NCI-H524 (cell line): ENCODE measurements around the gene CST7.
"Not testable (repeated sequence)": the region's sequence is repeated elsewhere in the genome, so short reads cannot be mapped to it uniquely, and the experiment has no call there.

Experiments used
- DNase-seq, 2 experiments: peaks; one replicate each; lab custom pipeline; 2025; lab: John Stamatoyannopoulos, UW

CST7 gene

GRCh38 chr20:24929867-24930723, 19.0 kb upstream of the CST7 start:
- peak; percentile 39 to 73 for DNase-seq

DNA sequence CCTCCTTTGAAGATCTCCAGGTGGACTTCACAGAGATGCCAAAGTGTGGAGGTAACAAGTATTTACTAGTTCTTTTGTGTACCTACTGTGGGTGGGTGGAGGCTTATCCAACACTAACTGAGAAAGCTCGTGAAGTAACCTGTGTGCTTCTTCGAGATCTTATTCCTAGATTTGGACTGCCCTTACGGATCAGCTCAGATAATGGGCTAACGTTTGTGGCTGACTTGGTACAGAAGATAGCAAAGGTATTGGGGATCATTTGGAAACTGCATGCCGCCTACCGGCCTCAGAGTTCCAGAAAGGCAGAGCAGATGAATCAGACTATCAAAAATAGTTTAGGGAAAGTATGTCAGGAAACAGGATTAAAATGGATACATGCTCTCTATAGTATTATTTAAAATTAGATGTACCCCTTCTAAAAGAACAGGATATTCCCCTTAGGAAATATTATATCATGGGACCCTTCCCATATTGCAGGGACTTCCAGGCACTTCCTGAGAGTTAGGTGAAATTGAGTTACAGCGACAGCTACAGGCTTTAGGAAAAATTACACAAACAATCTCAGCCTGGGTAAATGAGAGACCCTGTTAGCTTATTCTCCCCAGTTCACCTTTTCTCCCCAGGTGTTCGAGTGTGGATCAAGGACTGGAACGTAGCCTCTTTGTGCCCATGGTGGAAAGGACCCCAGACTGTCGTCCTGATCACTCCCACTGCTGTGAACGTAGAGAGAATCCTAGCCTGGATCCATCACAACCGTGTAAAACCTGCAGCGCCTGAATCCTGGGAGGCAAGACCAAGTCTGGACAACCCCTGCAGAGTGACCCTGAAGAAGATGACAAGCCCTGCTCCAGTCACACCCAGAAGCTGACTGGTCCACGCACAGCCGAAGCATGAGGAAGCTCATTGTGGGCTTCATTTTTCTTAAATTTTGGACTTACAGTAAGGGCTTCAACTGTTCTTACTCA, 18.1 kb upstream of the CST7 start:
- not testable (repeated sequence) for DNase-seq

GRCh38 chr20:24931893-24932292, 17.2 kb upstream of the CST7 start:
- not testable (repeated sequence) for DNase-seq

GRCh38 chr20:24933266-24933908, 15.7 kb upstream of the CST7 start:
- no peak for DNase-seq

DNA sequence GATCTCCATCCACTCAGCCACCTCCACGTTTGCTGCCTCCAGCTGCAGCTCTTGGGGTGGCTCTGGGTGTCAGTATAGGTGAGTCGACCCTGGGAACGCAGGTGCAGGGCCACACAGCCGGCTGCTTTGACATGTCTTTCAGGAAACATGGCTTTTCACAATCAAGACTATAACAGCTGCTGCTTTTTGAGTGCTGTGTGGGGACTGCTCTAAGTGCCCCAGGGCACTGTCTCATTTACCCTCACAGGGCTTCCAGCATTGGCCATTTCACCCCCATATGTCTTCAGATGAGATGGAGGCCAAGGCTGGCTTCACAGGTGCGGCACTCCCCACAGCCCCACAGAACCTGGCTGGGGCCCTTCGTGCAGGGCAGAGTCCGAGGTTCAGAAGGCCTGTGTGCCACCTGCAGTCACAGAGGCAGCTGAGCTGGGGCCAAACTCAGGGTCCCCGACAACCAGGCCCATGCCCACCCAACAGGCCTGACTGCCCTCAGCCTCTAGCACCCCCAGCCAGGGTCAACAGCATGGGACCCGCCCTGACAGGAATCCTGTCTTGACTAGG, 14.9 kb upstream of the CST7 start:
- DNase-seq, result no peak

- no peak for DNase-seq
Observed at GRCh38 chr20:24934716-24935115, 14.4 kb upstream of the CST7 start.

DNA sequence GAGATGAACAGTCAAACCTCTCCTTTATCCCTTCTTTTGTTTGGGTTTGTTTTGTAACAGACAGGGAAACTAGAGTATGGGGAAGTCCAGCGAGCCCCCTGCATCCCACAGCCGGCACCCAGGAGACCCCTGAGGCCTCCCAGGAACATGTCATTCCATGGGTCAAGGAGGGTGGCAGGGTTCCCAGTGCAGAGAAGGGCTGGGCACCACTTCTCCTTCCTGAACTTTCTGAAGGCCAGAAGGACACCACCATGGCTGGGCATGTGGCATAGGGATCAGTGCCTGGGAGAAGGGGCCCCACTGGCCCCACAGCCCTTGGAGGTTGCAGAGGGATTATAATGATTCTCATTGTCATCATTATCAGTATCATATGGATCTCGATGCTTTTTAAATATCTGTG, 13.9 kb upstream of the CST7 start:
- no peak for DNase-seq

GRCh38 chr20:24935766-24936525, 13.1 kb upstream of the CST7 start:
- no peak for DNase-seq

- DNase-seq, result no peak
Observed at GRCh38 chr20:24936526-24937407, 12.3 kb upstream of the CST7 start.

DNA sequence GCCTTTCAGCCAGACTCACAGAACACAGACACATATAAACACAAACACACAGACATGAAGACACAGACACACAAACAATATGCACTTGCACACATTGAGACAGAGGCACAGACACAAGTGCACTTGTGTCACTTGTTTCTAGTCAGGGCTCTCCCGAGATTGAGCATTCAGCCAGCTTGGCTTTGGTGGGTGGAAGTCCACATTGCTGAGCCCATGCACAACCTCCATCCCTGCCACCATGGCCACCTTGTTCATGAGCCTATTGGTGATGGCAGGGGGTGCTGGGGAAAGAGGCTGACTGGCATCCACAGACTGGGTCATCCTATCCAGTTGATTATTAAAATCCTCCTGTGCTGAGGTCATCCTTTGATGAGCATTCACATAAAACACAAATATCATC, 11.5 kb upstream of the CST7 start:
- DNase-seq, result no peak

- DNase-seq, result peak; percentile 82 to 95
Observed at GRCh38 chr20:24938498-24938897, 10.6 kb upstream of the CST7 start.

DNA sequence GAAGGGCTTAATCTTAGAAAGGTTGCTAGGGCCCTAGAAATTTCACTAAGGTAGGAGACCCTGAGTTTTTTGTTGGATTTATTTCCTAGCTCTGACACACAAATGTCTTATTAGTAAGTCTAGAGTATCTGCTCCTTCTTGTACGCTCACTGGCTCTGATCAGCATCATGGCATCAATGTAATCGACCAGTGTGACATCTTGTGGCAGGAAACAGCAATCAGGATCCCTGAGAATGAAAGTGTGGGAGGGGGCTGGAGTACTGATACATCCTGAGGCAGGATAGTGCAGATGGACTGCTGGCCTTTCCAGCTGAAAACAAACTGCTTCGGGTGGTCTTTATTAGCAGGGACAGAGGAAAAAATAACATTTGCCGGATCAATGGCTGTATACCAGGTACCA, 10.0 kb upstream of the CST7 start:
- no peak for DNase-seq

GRCh38 chr20:24942679-24943078, 6.4 kb upstream of the CST7 start:
- DNase-seq, result no peak

DNA sequence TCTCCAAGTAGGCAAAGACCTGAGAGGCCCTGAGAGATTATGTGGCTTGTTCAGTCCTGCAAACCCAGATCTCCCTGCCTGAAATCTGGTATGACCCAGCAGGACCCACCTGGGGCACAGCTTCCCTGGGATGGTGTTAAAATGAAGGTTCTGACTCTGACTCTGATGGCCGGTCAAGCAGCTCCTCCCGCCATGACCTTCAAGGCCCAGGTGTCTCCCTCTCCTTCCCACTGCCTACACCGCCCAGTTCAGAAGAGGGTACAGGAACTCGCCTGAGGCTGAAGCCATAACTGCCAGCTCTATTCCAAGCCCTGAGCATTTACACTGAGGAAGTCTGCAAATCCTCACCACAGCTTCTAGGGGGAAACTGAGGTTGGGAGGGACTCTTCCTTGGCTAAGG, 5.9 kb upstream of the CST7 start:
- no peak for DNase-seq

DNA sequence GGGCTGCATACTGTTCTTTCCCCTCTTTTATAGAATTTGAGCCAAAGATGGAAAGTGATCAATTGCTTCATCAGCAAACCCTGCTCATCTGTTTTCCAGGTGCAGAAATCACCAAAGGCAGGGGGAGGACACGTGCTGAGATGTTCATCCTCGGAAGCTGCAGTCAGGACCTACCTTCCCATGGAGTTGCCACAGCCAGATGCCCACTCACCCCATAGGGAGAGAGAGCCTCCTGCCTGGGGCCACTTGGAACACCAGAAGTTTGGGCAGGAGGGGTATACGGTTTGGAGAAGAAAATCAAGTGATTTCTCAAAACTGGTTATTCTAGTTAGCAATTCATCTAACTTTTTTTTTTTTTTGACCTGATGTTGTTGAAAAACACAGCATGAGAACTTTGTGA, 5.3 kb upstream of the CST7 start:
- DNase-seq, result no peak

GRCh38 chr20:24946376-24946775, 2.7 kb upstream of the CST7 start:
- not testable (repeated sequence) for DNase-seq

GRCh38 chr20:24948396-24948938, 602 bp upstream of the CST7 start:
- not testable (repeated sequence) for DNase-seq

GRCh38 chr20:24949756-24950127, 673 bp downstream of the CST7 start:
- no peak for DNase-seq

DNA sequence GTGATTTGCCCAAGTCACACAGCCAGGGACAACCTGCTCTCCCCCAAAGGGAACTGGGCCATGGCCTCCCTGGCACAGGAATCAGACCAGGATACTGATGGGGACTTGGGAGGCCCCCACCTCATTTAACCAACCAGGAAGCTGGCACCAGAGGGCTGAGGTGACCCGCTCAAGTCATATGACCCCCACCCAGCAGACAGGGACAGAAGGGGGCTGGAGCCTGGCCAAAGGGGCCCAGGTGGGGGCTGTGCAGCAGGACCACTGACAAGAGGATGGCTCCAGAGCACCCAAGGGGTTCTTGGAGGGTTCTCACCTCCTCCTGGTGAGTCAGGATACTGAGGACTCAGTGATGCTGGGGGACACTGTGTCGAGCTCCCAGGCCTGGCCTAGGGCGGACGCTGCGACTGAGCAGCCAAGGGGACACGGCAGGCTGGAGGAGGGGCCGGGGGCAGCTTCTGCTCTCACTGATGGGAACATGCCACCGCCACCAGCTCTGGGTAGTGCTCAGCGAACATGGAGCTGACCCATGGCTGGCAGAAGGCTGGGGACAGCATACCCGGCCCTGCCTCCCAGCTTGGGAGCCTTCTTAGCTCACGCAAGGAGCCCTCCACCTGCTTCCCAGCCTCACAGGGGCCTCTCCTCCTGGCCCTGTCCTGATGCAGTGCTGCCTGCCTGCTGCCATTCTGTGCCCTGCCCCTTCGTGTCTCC, 1.2 kb downstream of the CST7 start:
- no peak for DNase-seq
